GM18520 (cell line): ENCODE measurements around the gene NAB1.

ENCODE experiments used
- ATAC-seq: cut with Tn5 transposase; IDR thresholded peaks from one replicate; pipeline ENCODE4 v1.9.1; 2021; ENCODE audit not compliant: unreplicated experiment

NAB1 gene

DNA sequence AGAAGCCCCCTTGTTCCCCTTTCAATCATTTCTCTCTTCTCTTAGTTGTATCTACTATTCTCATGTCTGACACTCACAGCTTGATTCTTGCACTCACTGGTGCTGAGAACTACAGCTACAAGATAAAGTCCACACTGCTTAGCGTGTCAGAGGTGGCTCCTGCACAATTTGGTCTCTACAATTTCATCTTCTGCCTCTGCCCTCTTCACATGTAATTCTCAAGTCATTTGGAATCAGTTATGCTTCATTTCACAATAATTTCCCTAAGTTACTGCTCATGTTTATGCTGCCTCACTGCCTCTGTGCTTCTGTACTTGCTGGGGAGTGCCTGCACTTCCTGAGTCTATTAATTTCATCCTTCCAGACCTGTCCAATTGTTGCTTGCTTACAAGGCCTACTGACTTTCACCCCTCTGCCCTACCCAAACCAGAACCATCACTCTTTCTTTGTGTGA lies 11.6 kb upstream of the NAB1 start:
- no peak for ATAC-seq

GRCh38 chr2:190637903-190638618 lies 10.8 kb upstream of the NAB1 start:
- no peak for ATAC-seq

- ATAC-seq: no peak
Observed at GRCh38 chr2:190640117-190640516, 8.8 kb upstream of the NAB1 start.

- no peak for ATAC-seq
Observed at GRCh38 chr2:190641469-190641868, 7.4 kb upstream of the NAB1 start.

DNA sequence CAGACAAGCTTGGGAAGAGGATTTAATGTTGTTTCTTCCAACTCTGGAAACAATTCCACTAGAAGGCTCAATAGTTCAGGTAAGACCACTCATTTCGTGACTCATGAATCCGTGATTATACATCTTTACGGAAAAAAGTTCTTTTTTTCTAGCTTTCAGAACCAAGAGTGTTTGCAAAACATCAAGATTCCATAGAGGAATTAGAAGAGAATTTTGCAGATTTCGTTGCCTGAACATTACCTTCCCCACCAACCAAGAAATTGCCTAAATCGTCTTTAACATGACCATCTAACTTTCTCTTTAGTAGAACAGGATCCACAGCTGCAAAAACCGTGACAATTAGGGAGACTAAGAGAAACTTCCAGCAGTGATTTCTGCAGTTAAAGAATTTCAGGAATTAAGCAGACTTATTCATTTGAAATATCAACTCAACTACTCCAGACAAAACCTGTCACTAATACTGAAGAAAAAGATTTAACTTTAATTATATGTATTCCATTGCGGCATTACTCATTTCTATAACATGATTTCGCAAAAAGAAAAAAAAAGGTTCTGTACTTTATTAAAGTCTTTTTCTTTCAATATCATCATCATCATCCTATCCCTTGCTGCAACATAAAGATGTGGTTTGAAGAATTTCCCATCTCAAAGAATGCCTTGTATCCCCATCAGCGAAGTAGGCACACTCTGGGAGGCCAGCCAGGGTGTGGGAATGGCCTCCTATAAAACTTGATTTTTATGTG lies 1.9 kb upstream of the NAB1 start:
- no peak for ATAC-seq

- ATAC-seq: peak; percentile 60
Observed at GRCh38 chr2:190648289-190649034, 421 bp upstream of the NAB1 start.

DNA sequence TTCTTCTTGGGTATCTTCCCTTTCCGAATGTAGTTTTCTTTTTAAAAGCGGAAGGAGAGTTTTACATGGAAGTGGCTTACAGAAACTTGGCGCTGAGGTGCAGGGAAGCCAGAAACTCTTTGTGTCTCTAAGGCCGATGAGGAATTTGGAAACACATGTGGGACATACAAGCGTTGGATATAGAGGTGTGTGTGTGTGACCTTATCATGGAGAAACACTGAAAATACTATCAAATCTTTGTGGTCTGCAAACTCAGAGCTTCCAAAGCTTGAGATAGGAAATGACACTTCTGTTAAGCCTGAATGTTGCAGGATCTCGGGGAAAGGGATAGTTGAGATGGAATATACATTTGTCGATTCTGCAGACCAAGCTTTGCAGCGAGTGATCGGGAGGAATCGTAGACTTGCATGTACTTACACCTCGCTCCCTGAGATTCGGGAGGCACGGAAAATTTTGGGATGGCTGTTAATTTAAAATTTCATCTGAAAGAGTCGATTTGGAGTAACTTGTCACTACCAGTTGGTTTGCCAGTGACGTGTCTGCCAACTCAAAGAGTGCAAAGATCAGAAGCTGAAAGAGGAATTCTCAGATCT lies 1.0 kb downstream of the NAB1 start:
- ATAC-seq: no peak

DNA sequence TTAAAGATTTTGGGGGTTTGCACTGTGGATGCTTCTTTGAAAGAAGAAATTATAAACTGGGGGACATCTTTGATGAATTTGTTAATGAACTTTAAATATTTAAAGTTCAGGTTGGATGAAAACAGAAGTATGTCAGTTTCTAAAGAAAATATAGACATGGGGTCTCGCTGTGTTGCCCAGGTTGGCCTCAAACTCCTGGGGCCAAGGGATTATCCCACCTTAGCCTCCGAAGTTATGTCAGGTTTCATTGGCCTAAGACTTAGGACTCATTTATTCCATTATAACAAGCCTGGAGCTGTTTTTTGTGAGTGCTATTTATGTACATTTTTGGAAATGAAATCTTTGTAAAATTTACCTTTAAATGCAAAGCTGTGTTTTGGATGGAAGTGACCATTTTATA lies 2.5 kb downstream of the NAB1 start:
- no peak for ATAC-seq

- ATAC-seq: no peak
Observed at GRCh38 chr2:190653231-190653630, 4.3 kb downstream of the NAB1 start.

DNA sequence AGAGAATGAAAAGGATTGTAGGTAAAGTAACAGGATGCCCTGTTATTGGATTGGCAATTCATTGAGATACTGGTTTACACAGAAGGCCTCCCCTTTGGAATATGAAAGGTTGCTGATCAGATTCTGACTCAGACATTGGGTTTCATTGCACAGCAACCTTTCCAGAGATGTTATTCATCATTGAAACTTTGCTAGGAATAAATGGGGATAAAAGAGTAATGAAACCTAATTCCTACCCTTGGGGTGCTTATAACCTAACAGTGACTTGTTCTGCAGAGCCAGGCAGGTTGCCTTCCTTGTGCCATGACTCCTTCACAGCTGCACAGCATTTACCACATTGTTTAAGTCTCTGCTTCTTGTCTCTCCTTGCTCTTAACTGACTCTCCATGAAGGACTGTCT lies 5.0 kb downstream of the NAB1 start:
- ATAC-seq: no peak

DNA sequence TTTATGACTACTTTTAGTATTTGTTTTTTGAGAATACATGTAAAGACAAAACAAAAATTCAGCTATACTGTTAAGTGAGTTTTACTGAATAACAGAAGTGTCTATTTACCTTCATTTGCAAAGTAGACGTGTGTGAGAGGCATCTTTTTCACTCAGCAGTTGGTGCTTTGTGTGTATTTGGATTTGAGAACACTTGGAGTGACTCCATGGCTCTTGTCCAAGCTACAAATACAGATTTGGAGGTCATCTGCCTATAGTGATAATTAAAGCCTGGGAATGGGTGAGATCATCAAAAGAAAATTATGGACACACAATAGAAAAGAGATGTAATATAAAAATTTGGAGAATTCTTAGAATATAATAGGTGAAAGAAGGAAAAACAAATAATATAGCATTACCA lies 6.2 kb downstream of the NAB1 start:
- ATAC-seq: no peak

- no peak for ATAC-seq
Observed at GRCh38 chr2:190655570-190655969, 6.7 kb downstream of the NAB1 start.

DNA sequence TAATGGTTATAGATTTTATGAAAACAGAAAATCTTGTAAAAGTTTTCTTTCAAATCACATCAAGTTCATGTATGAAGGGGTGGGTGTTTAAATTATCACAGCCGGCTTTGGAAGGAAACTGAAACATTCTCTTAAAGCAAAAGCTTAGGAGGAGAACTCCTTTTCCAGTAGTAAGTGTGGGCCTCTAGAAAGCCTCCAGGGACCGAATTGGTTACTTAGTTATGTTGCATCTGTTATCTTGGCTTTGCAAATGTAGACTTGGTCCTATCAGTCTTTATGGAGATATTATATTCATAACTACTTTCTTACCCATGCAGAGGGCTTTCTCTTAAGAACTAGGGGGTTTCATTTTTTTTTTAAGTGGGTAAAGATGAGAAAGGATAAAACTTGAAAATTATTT lies 7.4 kb downstream of the NAB1 start:
- ATAC-seq: no peak

- no peak for ATAC-seq
Observed at GRCh38 chr2:190657474-190658255, 8.8 kb downstream of the NAB1 start.

DNA sequence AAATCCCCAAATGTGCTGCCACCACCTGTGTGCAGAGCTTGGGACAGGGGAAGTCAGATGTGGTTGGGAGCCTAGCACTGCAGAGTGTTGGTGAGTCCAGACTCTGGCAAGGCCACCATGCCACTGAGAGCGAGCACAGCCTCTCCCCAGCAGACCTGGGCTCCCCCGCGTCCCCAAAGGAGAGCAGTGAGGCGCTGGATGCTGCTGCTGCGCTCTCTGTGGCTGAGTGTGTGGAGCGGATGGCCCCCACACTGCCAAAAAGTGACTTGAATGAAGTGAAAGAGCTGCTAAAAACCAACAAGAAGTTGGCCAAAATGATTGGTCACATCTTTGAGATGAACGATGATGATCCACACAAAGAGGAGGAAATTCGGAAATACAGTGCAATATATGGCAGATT lies 10.7 kb downstream of the NAB1 start:
- ATAC-seq: no peak

DNA sequence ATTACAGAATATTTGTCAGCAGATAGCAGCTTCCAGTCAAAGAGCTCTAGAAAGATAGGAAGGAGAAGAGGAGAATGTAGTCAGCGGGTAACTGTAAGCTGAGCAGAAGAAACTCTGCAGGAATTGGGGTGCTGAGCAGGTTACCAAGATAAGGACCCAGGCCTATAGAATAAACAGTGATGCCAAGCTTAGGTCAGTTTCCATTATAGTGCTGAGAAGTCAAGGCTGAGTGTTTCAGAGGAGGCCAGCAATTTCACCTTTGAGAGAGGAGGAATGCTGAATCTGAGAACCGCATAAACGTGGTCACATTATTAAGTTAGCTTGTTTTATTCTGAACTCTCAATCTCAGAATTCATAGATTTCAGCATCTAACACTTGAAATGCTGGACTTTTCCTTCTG lies 13.9 kb downstream of the NAB1 start:
- no peak for ATAC-seq

GRCh38 chr2:190663348-190663747 lies 14.5 kb downstream of the NAB1 start:
- no peak for ATAC-seq

DNA sequence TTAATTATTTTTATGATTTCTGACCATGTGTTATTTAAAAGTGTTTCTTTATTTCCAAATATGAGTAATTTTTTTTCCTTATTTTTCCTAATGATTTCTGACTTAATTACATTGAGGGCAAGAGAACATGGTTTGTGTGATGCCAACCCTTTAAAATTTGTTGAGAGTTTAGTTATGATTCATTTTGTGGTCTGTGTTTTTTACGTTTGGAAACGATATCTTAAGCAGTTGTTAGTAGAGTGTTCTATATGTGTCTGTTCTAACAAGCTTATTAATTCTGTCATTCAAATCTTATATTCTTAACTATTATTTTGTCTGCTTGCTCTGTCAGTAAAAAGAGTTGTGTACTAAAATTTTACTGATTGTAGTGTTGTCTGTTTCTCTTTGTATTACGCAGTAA lies 15.0 kb downstream of the NAB1 start:
- no peak for ATAC-seq

- no peak for ATAC-seq
Observed at GRCh38 chr2:190664240-190664639, 15.4 kb downstream of the NAB1 start.

- no peak for ATAC-seq
Observed at GRCh38 chr2:190666895-190667294, 18.0 kb downstream of the NAB1 start.

DNA sequence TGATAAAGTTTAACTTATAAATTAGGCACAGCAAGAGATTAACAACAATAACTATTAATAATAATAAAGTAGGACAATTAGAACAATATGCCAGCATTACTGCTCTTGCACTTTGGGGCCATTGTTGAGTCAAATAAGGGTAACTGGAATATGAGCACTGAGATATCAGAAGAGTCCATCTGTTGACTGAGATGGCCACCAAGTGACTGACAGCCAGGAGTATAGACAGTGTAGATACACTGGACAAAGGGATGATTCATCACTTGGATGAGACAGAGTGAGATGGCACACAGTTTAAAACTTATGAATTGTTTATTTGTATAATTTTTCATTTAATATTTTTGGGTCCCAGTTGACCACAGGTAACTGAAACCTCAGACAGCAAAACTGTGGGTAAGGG lies 20.0 kb downstream of the NAB1 start:
- no peak for ATAC-seq
